H1 (cell line): ENCODE measurements around the gene DHRS2. TPM values are rescaled to one million over a fixed set of nuclear protein-coding genes. Genes with fewer than 3 reads are reported as not detected.

ENCODE experiments used
- CTCF ChIA-PET: fragments of 300-600 bp; sonication (Branson Sonifier 250); formaldehyde crosslinking; loops from one replicate; lab custom pipeline; 2021; ENCODE audit not compliant: partially characterized antibody; lab: Charles Lee
- POLR2A ChIA-PET: fragments of 300-600 bp; sonication (Branson Sonifier 250); formaldehyde crosslinking; loops from one replicate; lab custom pipeline; 2021; ENCODE audit warnings: inconsistent platforms; ENCODE audit not compliant: partially characterized antibody; lab: Charles Lee
- DNase-seq, 2 experiments: peaks; one replicate each; pipeline versions ENCODE4 v3.0.0 to v3.0.0-alpha.2; 2010 to 2022; ENCODE audit warnings: low spot score in 2 of 2, low read depth in 1 of 2, mixed read lengths in 1 of 2
- FAIRE-seq: peaks from 2 replicates; lab custom pipeline; 2011; peaks lifted over from hg19 to GRCh38; lab: Jason Lieb, UNC
- H2AFZ ChIP-seq: 2 replicates; pipeline ENCODE4 v1.8.1; 2012; ENCODE audit warnings: low read length, inconsistent platforms
- H2AK5ac ChIP-seq: 2 replicates; pipeline ENCODE4 v1.6.1; 2013; ENCODE audit warnings: low read depth, low read length
- H2BK120ac ChIP-seq: replicated peaks from 2 replicates; pipeline ENCODE3; 2013; ENCODE audit warnings: low read depth, low read length, inconsistent platforms
- H2BK12ac ChIP-seq: 2 replicates; pipeline ENCODE4 v1.6.1; 2013; ENCODE audit warnings: low read depth, low read length
- H2BK15ac ChIP-seq: 2 replicates; pipeline ENCODE4 v1.6.1; 2013; ENCODE audit warnings: low read length
- H2BK20ac ChIP-seq: 2 replicates; pipeline ENCODE4 v1.6.1; 2013; ENCODE audit warnings: low read length
- H2BK5ac ChIP-seq: 2 replicates; pipeline ENCODE4 v1.6.1; 2013; ENCODE audit warnings: low read depth, low read length
- H3K14ac ChIP-seq: 2 replicates; pipeline ENCODE4 v1.6.1; 2013; ENCODE audit warnings: inconsistent platforms; ENCODE audit not compliant: insufficient read length
- H3K18ac ChIP-seq: 2 replicates; pipeline ENCODE4 v1.6.1; 2013; ENCODE audit warnings: low read length; ENCODE audit errors: extremely low read depth
- H3K23ac ChIP-seq: 2 replicates; pipeline ENCODE4 v1.6.1; 2013; ENCODE audit warnings: inconsistent platforms; ENCODE audit not compliant: insufficient read length
- H3K23me2 ChIP-seq: 2 replicates; pipeline ENCODE4 v1.6.1; 2013; ENCODE audit warnings: low read depth, low read length
- H3K27ac ChIP-seq: 2 replicates; pipeline ENCODE4 v1.6.1; 2011; ENCODE audit warnings: low read depth, low read length, inconsistent platforms
- H3K27me3 ChIP-seq, 4 experiments: replicated peaks in 1 of 4; 1 replicate in 1 of 4; 2 replicates in 3 of 4; pipeline versions ENCODE4 v1.6.1 to v1.8.1; 2011 to 2013; ENCODE audit warnings: low read length in 3 of 4, mild to moderate bottlenecking in 3 of 4, inconsistent platforms in 2 of 4, mixed read lengths in 2 of 4, moderate library complexity in 1 of 4; ENCODE audit not compliant: control insufficient read depth in 3 of 4, insufficient read depth in 3 of 4; ENCODE audit errors: extremely low read depth in 1 of 4
- H3K36me3 ChIP-seq, 4 experiments: 2 replicates each; pipeline versions ENCODE4 v1.6.1 to v1.8.1; 2011 to 2013; ENCODE audit warnings: mild to moderate bottlenecking in 4 of 4, low read length in 3 of 4, moderate library complexity in 2 of 4, control low read depth in 1 of 4, inconsistent platforms in 1 of 4; ENCODE audit not compliant: insufficient read depth in 4 of 4, control insufficient read depth in 2 of 4
- H3K4ac ChIP-seq: replicated peaks from 2 replicates; pipeline ENCODE3; 2013; ENCODE audit warnings: low read length, low read depth, mixed read lengths, inconsistent platforms; ENCODE audit not compliant: insufficient read length
- H3K4me1 ChIP-seq, 4 experiments: replicated peaks in 1 of 4; 1 replicate in 1 of 4; 2 replicates in 3 of 4; pipeline versions ENCODE4 v1.6.1 to v1.8.1; 2011 to 2013; ENCODE audit warnings: low read length in 3 of 4, inconsistent platforms in 2 of 4, mixed read lengths in 1 of 4; ENCODE audit not compliant: insufficient read depth in 4 of 4, control insufficient read depth in 3 of 4
- H3K4me2 ChIP-seq, 2 experiments: 2 replicates each; pipeline versions ENCODE4 v1.6.1 to v1.8.1; 2011 to 2013; ENCODE audit warnings: low read depth in 2 of 2, low read length in 2 of 2, control low read depth in 1 of 2, inconsistent platforms in 1 of 2, mild to moderate bottlenecking in 1 of 2; ENCODE audit not compliant: insufficient read depth in 1 of 2
- H3K4me3 ChIP-seq, 4 experiments: fragments of 200-600, 300-600 bp in 1 of 4; sonication (generic), shearing (Covaris generic), sonication (Bioruptor Twin) in 1 of 4; 2 replicates each; pipeline versions ENCODE4 v1.5.1 to v1.8.1; 2011 to 2016; ENCODE audit warnings: low read length in 4 of 4, low read depth in 3 of 4, control low read depth in 2 of 4, inconsistent platforms in 2 of 4, mild to moderate bottlenecking in 2 of 4, mixed read lengths in 1 of 4, moderate library complexity in 1 of 4; ENCODE audit not compliant: insufficient read depth in 2 of 4; ENCODE audit errors: extremely low read depth in 1 of 4
- H3K56ac ChIP-seq: replicated peaks from 2 replicates; pipeline ENCODE3; 2013; ENCODE audit warnings: low read depth, mild to moderate bottlenecking, mixed read lengths, low read length, inconsistent platforms; ENCODE audit not compliant: insufficient read length
- H3K79me1 ChIP-seq: 2 replicates; pipeline ENCODE4 v1.6.1; 2013; ENCODE audit warnings: low read depth, low read length, control low read depth
- H3K79me2 ChIP-seq, 2 experiments: 2 replicates each; pipeline versions ENCODE4 v1.6.1 to v1.8.1; 2012 to 2013; ENCODE audit warnings: low read length in 2 of 2, mild to moderate bottlenecking in 2 of 2, inconsistent platforms in 1 of 2; ENCODE audit not compliant: insufficient read depth in 2 of 2, control insufficient read depth in 1 of 2
- H3K9ac ChIP-seq, 4 experiments: replicated peaks in 1 of 4; 1 replicate in 1 of 4; 2 replicates in 3 of 4; pipeline versions ENCODE4 v1.6.1 to v1.8.1; 2011 to 2013; ENCODE audit warnings: low read depth in 3 of 4, low read length in 3 of 4, control low read depth in 2 of 4, mild to moderate bottlenecking in 2 of 4, moderate library complexity in 2 of 4, inconsistent platforms in 1 of 4; ENCODE audit errors: extremely low read depth in 1 of 4
- H3K9me3 ChIP-seq, 2 experiments: 2 replicates each; pipeline versions ENCODE4 v1.6.1 to v1.8.1; 2012 to 2013; ENCODE audit warnings: mild to moderate bottlenecking in 2 of 2, moderate library complexity in 2 of 2, control low read depth in 1 of 2, inconsistent platforms in 1 of 2, low read depth in 1 of 2, low read length in 1 of 2, mixed read lengths in 1 of 2; ENCODE audit not compliant: insufficient read depth in 2 of 2
- H4K20me1 ChIP-seq, 2 experiments: replicated peaks in 1 of 2; 2 replicates each; pipeline versions ENCODE3 to v1.8.1; 2011 to 2013; ENCODE audit warnings: inconsistent platforms in 2 of 2, low read length in 2 of 2, mild to moderate bottlenecking in 1 of 2; ENCODE audit not compliant: insufficient read depth in 2 of 2, control insufficient read depth in 1 of 2
- H4K5ac ChIP-seq: 2 replicates; pipeline ENCODE4 v1.6.1; 2013; ENCODE audit warnings: low read length, low read depth, mixed read lengths, inconsistent platforms; ENCODE audit not compliant: insufficient read length
- H4K8ac ChIP-seq: 2 replicates; pipeline ENCODE4 v1.8.0; 2013; ENCODE audit warnings: mild to moderate bottlenecking, moderate library complexity, low read length, inconsistent platforms; ENCODE audit not compliant: insufficient read depth; ENCODE audit errors: extremely low read depth
- H4K91ac ChIP-seq: replicated peaks from 2 replicates; pipeline ENCODE3; 2013; ENCODE audit warnings: low read length, mixed read lengths, inconsistent platforms; ENCODE audit not compliant: insufficient read length
- ATF3 ChIP-seq: IDR thresholded peaks from 2 replicates; pipeline ENCODE4 v1.6.1; 2011; ENCODE audit warnings: low read depth, mild to moderate bottlenecking, low read length; ENCODE audit not compliant: insufficient read depth
- BCL11A ChIP-seq, 2 experiments: IDR thresholded peaks; one replicate each; pipeline ENCODE4 v1.6.1; 2011; ENCODE audit warnings: low read depth in 2 of 2, low read length in 2 of 2, mild to moderate bottlenecking in 2 of 2
- CBX5 ChIP-seq: fragments of 300-800, 300-1000 bp; sonication (generic); IDR thresholded peaks from 2 replicates; pipeline ENCODE4 v1.7.1; 2016; ENCODE audit warnings: antibody characterized with exemption, low read length, low read depth
- E2F6 ChIP-seq: IDR thresholded peaks from 2 replicates; pipeline ENCODE4 v1.6.1; 2012; ENCODE audit warnings: inconsistent platforms
- JUN ChIP-seq: IDR thresholded peaks from 2 replicates; pipeline ENCODE4 v1.6.1; 2011; ENCODE audit warnings: low read depth, mild to moderate bottlenecking, improper control_type of control experiment, low read length
- JUND ChIP-seq: IDR thresholded peaks from 2 replicates; pipeline ENCODE4 v1.6.1; 2011; ENCODE audit warnings: mild to moderate bottlenecking, improper control_type of control experiment, low read length
- KDM1A ChIP-seq: fragments of 200-600, 300-600 bp; sonication (generic); IDR thresholded peaks from 2 replicates; pipeline ENCODE4 v1.7.1; 2016; ENCODE audit warnings: mild to moderate bottlenecking, low read length, borderline replicate concordance
- KDM4A ChIP-seq: IDR thresholded peaks from one replicate; pipeline ENCODE4 v1.7.1; 2012; ENCODE audit warnings: low read depth, mild to moderate bottlenecking, moderate library complexity, low read length, inconsistent platforms; ENCODE audit not compliant: severe bottlenecking
- RXRA ChIP-seq: IDR thresholded peaks from 2 replicates; pipeline ENCODE4 v1.6.1; 2011; ENCODE audit warnings: low read depth, mild to moderate bottlenecking, low read length, moderate library complexity; ENCODE audit not compliant: insufficient read depth
- SP1 ChIP-seq: IDR thresholded peaks from 2 replicates; pipeline ENCODE4 v1.6.1; 2011; ENCODE audit warnings: low read depth, low read length
- SP4 ChIP-seq: IDR thresholded peaks from 2 replicates; pipeline ENCODE4 v1.6.1; 2012; ENCODE audit warnings: low read length, inconsistent platforms
- WGBS, 2 experiments: shearing (Covaris generic) in 1 of 2; methylation state at CpG; one replicate each; pipeline versions ENCODE4 v1.1.6 to v1.1.7; 2013 to 2015; ENCODE audit warnings: low lambda C conversion rate in 2 of 2, mixed read lengths in 2 of 2, inconsistent platforms in 1 of 2, low coverage in 1 of 2, missing lambda C conversion rate in 1 of 2; ENCODE audit not compliant: insufficient replicate concordance in 2 of 2, insufficient coverage in 1 of 2, insufficient read length in 1 of 2; ENCODE audit errors: extremely low coverage in 1 of 2, missing lambda C conversion rate in 1 of 2; 5-methylcytosine and 5-hydroxymethylcytosine counted together
- polyA plus RNA-seq, 7 experiments: library from polyadenylated mRNA; depleted of rRNA in 3 of 7; stranded (reverse) in 5 of 7; unstranded in 2 of 7; fragments of >200 nt in 5 of 7; fragments of 200-250 nt in 2 of 7; gene quantifications; 1 replicate in 5 of 7; 2 replicates in 1 of 7; 4 replicates in 1 of 7; pipeline versions ENCODE4 v1.2.1 to v1.2.3, GENCODE V29; 2011 to 2013; ENCODE audit warnings: missing spikeins in 2 of 7, mixed read lengths in 2 of 7
- total RNA-seq: library from RNA; stranded (reverse); fragmentation: NEBNext Ultra II Directional; extraction: Animal tissue kit (Norgen Biotek cat#: 25700); gene quantifications from 2 replicates; pipeline ENCODE4 v1.2.1, GENCODE V29; 2021

The DHRS2 gene
- total and polyA plus RNA-seq, 2 of the 8 experiments (the other 6 are each of a cell fraction or from before 2014, with no cell fraction given), result 1.1 to 3.5 TPM

GRCh38 chr14:23588884-23589598 is 47.1 kb upstream of the DHRS2 start:
- WGBS, 2 experiments, result 15% methylated on average over 5 of the region's 5 CpGs; no CpG with 5 or more reads in 1 of the 2 experiments
- no peak overlapping the region for H3K4ac ChIP-seq
- H3K23ac ChIP-seq, result no peak overlapping the region
- H3K27me3 ChIP-seq, result no peaks in the 10 kb centered on the region
- no peak overlapping the region for H3K14ac ChIP-seq
- DNase-seq (peak in 1 of 2 experiments; percentile 87), FAIRE-seq (peak; percentile 71)
- 0 out of 2 replicates have a peak overlapping the region, but pooled peaks have one; percentile 34 for H2BK20ac ChIP-seq
- peak overlapping the region; percentile 5; the same call in 1 of the 2 replicates for H3K18ac ChIP-seq
- peak overlapping the region; percentile 92 for H2AFZ ChIP-seq
- peaks cover 0 to 6% (median under 1%) of the 10 kb centered on the region in 4 experiments; a peak in 2 of 7 replicates for H3K4me1 ChIP-seq
- H3K4me3 ChIP-seq, result no peak overlapping the region
- H2BK15ac ChIP-seq, result no peak overlapping the region
- POLR2A ChIA-PET, result interaction anchor here (0.9 to 1.9 kb wide), 5 partner anchors 10 to 105 kb away, joined by 3 to 5 read pairs (median 4); partner anchors contain the start of gene JPH4
- H3K9ac ChIP-seq, result no peak overlapping the region
- CTCF ChIA-PET, result interaction anchor here (0.6 to 5.1 kb wide), 34 partner anchors 8 to 467 kb away, joined by 3 to 49 read pairs (median 4); partner anchors contain the start of genes DHRS2 and JPH4
- H3K56ac ChIP-seq, result no peak overlapping the region
- no peak overlapping the region for H4K91ac ChIP-seq
- no peak overlapping the region for H2BK120ac ChIP-seq
- no peak overlapping the region for H2BK5ac ChIP-seq
- H4K8ac ChIP-seq, result no peak overlapping the region; the same call in 1 of the 2 replicates
- no peak overlapping the region for H4K5ac ChIP-seq
- H3K23me2 ChIP-seq, result no peaks in the 10 kb centered on the region
- H3K79me1 ChIP-seq, result no peaks in the 10 kb centered on the region
- H3K79me2 ChIP-seq, result no peaks in the 10 kb centered on the region
- H2BK12ac ChIP-seq, result no peak overlapping the region
- no peak overlapping the region for H2AK5ac ChIP-seq
- H3K36me3 ChIP-seq, result no peaks in the 10 kb centered on the region
- H3K27ac ChIP-seq, result no peak overlapping the region
- no peaks in the 10 kb centered on the region for H4K20me1 ChIP-seq
- H3K9me3 ChIP-seq, result no peaks in the 10 kb centered on the region; a peak in 1 of 4 replicates
- no peak overlapping the region for H3K4me2 ChIP-seq
- no peak for TF ChIP-seq KDM4A
- TF ChIP-seq RXRA, result no peak
- no peak for TF ChIP-seq JUN
- no peak for TF ChIP-seq KDM1A
- TF ChIP-seq SP4, result no peak
- no peak for TF ChIP-seq E2F6
- peak; percentile 58; the same call in 1 of the 2 replicates for TF ChIP-seq JUND
- no peak for TF ChIP-seq ATF3
- no peak for TF ChIP-seq BCL11A (IDR thresholded peaks at IDR 0.05; ENCODE audit: low read depth in 2 of 2, low read length in 2 of 2)
- TF ChIP-seq SP1, result no peak
- no peak for TF ChIP-seq CBX5
